ENCODE results near the gene LMNA.

DNA sequence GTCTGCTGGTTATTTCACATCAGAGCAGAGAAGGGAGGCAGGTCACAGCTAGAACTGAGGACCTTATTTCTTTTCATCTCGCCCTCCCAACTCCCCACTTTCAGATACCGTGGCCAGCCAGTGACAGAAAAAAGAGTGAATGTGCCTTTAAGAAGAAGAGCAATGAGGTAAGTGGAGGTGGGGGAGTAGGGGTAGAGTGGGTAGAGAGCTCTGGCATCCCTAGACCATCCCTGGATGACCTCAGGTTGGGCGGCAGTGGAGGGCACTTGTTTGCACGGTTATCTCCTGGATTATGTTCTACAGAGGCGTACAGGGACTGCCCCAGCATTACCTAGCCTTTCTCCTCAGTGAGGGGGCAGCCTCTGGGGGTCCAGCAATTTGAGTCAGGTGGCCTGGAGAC lies 43.5 kb downstream of the LMNA start:
- TF ChIP-seq, protein P1, sequence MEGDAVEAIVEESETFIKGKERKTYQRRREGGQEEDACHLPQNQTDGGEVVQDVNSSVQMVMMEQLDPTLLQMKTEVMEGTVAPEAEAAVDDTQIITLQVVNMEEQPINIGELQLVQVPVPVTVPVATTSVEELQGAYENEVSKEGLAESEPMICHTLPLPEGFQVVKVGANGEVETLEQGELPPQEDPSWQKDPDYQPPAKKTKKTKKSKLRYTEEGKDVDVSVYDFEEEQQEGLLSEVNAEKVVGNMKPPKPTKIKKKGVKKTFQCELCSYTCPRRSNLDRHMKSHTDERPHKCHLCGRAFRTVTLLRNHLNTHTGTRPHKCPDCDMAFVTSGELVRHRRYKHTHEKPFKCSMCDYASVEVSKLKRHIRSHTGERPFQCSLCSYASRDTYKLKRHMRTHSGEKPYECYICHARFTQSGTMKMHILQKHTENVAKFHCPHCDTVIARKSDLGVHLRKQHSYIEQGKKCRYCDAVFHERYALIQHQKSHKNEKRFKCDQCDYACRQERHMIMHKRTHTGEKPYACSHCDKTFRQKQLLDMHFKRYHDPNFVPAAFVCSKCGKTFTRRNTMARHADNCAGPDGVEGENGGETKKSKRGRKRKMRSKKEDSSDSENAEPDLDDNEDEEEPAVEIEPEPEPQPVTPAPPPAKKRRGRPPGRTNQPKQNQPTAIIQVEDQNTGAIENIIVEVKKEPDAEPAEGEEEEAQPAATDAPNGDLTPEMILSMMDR (IDR thresholded peaks at IDR 0.05; ENCODE audit: low read depth, low read length, poor library complexity, severe bottlenecking), result no peak
- no peak for TF ChIP-seq EZH2phosphoT487 (IDR thresholded peaks at IDR 0.05; ENCODE audit: borderline replicate concordance, low read length)
